Measurements from ENCODE around the gene HEPACAM.

DNA sequence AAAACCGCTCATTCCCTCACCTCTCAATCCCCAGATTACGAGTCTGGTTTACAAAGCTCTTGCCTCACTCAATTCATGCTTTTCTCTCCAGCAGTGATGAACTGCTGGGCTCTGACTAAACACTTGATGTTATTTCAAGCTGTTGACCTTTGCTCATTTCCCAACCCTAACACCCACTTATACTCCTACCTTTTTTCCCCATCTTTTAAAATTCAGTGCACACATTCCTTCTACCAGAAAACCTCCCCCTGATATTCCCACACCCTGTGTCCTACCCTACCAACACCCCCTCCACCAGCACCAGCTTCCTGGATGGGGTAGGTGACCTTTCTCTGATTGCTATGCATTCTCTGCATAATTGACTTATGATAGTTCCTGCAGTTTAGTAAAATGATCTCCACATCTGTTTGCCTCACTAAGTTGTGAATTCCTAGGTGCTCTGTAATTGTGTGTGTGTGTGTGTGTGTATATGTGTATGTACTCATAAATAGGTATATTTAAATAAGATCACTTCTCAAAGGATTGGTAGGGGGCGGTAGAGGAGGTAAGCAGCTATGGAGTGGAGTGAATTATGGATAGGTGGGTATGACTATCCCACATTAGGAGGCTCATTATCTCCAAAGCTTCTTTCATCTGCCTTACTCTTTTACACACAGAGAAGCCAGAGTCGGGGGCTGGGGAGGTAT, 842 bp downstream of the HEPACAM start:
- TF ChIP-seq, protein P1, sequence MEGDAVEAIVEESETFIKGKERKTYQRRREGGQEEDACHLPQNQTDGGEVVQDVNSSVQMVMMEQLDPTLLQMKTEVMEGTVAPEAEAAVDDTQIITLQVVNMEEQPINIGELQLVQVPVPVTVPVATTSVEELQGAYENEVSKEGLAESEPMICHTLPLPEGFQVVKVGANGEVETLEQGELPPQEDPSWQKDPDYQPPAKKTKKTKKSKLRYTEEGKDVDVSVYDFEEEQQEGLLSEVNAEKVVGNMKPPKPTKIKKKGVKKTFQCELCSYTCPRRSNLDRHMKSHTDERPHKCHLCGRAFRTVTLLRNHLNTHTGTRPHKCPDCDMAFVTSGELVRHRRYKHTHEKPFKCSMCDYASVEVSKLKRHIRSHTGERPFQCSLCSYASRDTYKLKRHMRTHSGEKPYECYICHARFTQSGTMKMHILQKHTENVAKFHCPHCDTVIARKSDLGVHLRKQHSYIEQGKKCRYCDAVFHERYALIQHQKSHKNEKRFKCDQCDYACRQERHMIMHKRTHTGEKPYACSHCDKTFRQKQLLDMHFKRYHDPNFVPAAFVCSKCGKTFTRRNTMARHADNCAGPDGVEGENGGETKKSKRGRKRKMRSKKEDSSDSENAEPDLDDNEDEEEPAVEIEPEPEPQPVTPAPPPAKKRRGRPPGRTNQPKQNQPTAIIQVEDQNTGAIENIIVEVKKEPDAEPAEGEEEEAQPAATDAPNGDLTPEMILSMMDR (IDR thresholded peaks at IDR 0.05), result no peak
- TF ChIP-seq POLR2A (IDR thresholded peaks at IDR 0.05) (no peak), POLR2AphosphoS5 (IDR thresholded peaks at IDR 0.05) (no peak), EP300 (IDR thresholded peaks at IDR 0.05) (no peak)
